Measurements from ENCODE around the gene VSTM5.

Gene VSTM5

DNA sequence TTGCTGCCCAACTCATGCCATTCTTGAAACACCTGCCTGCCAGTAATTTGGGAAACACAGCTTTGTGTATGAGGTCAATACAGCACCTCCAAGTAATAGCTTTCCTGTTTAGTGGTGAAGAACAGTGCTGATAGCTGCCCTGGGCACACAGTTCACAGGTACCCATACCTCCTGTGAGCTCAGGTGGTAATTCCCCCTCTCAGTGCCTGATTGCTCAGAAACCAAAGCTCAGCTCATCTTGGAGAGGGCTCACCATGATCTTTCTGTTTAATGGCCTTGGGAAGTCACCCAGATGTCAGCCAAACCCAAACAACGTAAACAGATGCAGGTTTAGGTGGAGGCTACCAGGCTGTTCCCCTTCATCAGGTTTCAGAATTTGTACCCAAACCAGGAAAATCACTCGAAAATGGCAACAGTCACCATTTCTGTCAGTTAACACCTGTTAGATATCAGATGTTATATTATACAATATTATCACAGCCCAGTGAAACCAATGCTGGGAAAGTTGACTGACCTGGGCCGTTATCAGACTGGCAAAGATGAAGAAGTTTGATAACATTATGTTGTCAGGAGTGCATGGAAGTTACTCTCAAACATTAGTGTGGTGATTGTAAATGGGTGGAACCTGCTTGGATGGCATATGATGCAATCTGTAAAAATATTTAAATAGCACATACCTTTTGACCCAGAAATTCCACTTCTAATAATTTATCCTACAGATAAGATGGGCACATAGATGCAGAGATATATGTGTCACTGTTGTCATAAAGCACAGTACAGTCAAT, 18.9 kb downstream of the VSTM5 start:
- no peaks in the 10 kb centered on the region for H3K9me3 Mint-ChIP-seq
- H3K27me3 Mint-ChIP-seq (ENCODE audit: low read depth) = peaks cover 7% of the 10 kb centered on the region
- H3K4me1 Mint-ChIP-seq (ENCODE audit: low read depth) = no peaks in the 10 kb centered on the region
- DNase-seq (ENCODE audit: low spot score) = no peak
- no peaks in the 10 kb centered on the region for H3K36me3 Mint-ChIP-seq (ENCODE audit: low read depth)
- H3K4me3 Mint-ChIP-seq = no peak overlapping the region
- H3K27ac Mint-ChIP-seq = no peak overlapping the region

DNA sequence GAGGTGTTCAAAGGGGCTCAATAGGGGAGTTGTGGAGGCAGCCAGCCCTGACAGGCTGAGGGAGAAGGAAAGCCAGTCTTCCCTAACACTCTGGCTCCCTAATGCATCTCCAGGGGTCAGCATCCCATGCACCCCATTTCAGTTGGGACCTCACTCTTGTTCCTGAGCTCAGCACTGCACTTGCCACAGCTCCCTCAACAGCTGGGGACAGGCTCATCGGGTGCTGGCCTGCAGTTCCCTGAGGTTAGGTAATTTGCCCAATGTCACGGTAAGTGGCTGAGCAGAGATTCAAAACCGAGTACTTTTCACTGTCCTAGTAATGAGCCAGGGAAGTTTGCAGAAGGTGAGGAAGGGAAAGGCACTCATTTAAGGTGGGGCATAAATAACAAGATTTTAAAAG, 20.8 kb downstream of the VSTM5 start:
- Mint-ChIP-seq H3K27ac (no peak overlapping the region), H3K9me3 (no peaks in the 10 kb centered on the region), H3K36me3 (ENCODE audit: low read depth) (no peaks in the 10 kb centered on the region), H3K4me1 (ENCODE audit: low read depth) (no peaks in the 10 kb centered on the region), H3K27me3 (ENCODE audit: low read depth) (peaks cover 7% of the 10 kb centered on the region), H3K4me3 (no peak overlapping the region)
- no peak for DNase-seq (ENCODE audit: low spot score)

DNA sequence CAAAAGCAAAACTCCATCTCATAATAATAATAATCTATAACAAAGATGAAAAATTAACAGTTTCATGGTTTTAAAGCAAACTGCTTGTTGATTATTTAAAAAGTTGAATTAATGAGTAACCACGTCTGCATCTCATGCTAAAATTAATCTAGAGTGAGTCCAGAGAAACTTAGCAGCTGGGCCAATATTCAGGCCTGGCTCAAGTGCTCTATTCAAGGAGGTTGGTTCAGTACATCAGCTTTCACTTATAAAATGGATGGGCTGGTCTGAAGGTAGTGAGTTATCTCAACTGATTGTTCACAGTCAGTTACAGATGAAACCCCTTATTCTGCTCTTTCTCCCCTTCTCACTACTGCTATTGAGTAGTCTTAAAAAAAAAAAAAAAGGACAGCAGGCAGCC, 23.1 kb downstream of the VSTM5 start:
- Mint-ChIP-seq H3K9me3 (no peaks in the 10 kb centered on the region), H3K27ac (no peak overlapping the region), H3K27me3 (ENCODE audit: low read depth) (peaks cover 4% of the 10 kb centered on the region), H3K36me3 (ENCODE audit: low read depth) (no peaks in the 10 kb centered on the region), H3K4me1 (ENCODE audit: low read depth) (no peaks in the 10 kb centered on the region), H3K4me3 (no peak overlapping the region)
- DNase-seq (ENCODE audit: low spot score) = no peak

DNA sequence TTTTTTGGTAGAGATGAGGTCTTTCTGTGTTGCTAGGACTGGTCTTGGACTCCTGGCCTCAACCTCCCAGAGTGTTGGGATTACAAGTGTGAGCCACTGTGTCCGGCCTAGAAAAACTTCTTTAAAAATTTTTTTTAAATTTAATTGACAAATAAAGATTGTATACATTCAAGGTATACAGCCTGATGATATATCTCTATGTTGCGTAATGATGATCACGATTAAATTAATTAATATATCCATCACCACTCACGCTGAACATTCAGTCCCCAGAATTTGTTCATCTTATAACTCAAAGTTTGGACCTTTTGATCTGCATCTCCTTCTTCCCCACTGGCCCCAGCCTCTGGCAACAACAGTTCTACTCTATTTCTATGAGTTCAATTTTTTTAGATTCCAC, 27.2 kb downstream of the VSTM5 start:
- peaks cover 4% of the 10 kb centered on the region for H3K27me3 Mint-ChIP-seq (ENCODE audit: low read depth)
- H3K27ac Mint-ChIP-seq = no peak overlapping the region
- H3K4me1 Mint-ChIP-seq (ENCODE audit: low read depth) = no peaks in the 10 kb centered on the region
- H3K4me3 Mint-ChIP-seq = no peak overlapping the region
- no peak for DNase-seq (ENCODE audit: low spot score)
- H3K36me3 Mint-ChIP-seq (ENCODE audit: low read depth) = no peaks in the 10 kb centered on the region
- no peaks in the 10 kb centered on the region for H3K9me3 Mint-ChIP-seq

DNA sequence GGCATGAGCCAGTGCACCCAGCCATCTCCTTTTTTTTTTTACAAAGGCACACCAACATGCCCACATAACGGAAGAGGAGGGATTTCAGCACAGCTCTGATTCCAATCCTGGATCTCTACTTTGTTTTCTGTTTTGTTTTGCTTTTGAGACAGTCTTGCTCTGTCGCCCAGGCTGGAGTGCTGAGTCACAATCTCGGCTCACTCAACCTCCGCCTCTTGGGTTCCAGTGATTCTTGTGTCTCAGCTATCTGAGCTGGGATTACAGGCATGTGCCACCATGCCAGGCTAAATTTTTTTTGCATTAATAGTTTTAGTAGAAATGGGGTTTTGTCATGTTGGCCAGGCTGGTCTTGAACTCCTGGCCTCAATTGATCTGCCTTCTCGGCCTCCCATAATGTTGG, 28.1 kb downstream of the VSTM5 start:
- no peak overlapping the region for H3K4me3 Mint-ChIP-seq
- no peaks in the 10 kb centered on the region for H3K4me1 Mint-ChIP-seq (ENCODE audit: low read depth)
- DNase-seq (ENCODE audit: low spot score) = no peak
- no peaks in the 10 kb centered on the region for H3K9me3 Mint-ChIP-seq
- peaks cover 2% of the 10 kb centered on the region for H3K36me3 Mint-ChIP-seq (ENCODE audit: low read depth)
- no peak overlapping the region for H3K27ac Mint-ChIP-seq
- H3K27me3 Mint-ChIP-seq (ENCODE audit: low read depth) = peaks cover under 1% of the 10 kb centered on the region

DNA sequence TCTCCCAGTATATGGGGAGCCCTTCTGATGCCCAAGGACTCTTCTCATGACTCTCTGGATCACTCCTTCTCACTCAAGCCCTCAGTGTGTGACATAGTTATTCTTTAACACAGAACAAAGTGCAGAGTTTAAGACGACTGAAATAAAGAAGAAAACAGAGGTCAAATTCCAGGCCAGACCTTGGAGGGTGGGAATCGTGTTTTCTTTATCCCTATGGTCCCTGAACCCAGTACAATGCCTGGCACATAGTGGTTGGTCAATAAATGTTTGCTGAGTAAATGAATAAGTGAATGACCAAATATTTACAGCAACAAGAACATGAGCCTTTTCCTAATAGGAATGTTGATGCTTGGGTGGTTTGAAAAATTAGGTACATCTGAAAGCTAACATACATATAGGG, 28.8 kb downstream of the VSTM5 start:
- H3K36me3 Mint-ChIP-seq (ENCODE audit: low read depth) = peaks cover 2% of the 10 kb centered on the region
- H3K27me3 Mint-ChIP-seq (ENCODE audit: low read depth) = no peaks in the 10 kb centered on the region
- H3K4me1 Mint-ChIP-seq (ENCODE audit: low read depth) = no peaks in the 10 kb centered on the region
- H3K27ac Mint-ChIP-seq = no peak overlapping the region
- no peaks in the 10 kb centered on the region for H3K9me3 Mint-ChIP-seq
- no peak overlapping the region for H3K4me3 Mint-ChIP-seq
- DNase-seq (ENCODE audit: low spot score) = no peak

DNA sequence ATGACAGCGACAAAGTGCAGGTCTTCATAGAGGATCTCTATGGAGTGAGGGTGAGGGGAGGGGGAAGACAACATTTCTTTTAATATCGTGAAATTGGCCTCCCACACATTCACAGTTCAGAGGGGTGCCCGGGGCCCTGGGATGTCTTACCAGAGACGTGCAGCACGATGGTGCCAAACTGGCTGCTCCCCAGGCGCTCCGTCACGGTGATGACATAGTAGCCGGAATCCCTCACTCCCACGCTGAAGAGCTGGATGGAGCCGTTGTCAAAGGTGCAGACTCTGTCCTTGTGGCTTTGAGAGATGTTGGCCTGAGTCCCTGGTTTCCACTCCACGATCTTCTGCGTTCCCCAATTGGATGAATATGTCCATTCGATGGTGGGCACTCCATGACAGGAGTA, 29.6 kb downstream of the VSTM5 start:
- no peaks in the 10 kb centered on the region for H3K27me3 Mint-ChIP-seq (ENCODE audit: low read depth)

DNA sequence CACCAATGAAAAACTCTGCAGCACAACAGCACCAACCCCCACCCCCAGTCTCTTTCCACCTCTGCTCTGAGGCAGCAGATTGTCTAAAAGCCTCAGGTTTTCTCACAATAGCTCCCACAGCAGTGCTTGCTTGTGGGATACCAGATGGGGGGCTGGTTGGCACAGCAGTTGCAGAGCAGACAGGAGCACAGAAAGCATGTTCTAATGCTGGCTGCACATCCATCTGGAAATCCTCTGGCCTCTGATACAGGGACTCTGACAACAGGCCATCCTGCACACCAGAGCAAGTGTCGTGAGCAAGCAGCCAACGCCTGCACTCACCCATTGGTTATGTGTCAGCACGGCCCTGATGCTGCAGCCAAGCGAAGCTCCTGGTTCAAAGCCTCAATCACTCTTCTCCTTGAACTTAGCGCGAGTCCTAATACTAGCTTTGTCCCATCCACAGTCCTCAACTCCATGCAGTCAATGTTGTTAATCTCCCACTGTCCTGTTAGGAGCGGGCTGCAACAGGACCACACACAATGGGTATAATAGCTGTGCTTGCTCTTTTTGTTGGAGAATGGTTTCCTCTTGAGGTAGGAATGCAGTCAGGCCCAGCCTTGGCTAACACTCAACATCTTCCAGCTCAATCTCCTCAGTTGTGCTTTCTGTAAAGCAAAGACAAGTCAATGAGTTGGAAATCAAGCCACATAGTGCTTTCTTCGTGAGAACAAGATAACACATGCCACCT, 30.3 kb downstream of the VSTM5 start:
- Mint-ChIP-seq H3K4me1 (ENCODE audit: low read depth) (no peaks in the 10 kb centered on the region), H3K4me3 (no peak overlapping the region), H3K27ac (no peak overlapping the region), H3K36me3 (ENCODE audit: low read depth) (peaks cover 5% of the 10 kb centered on the region), H3K9me3 (no peaks in the 10 kb centered on the region), H3K27me3 (ENCODE audit: low read depth) (no peaks in the 10 kb centered on the region)
- DNase-seq (ENCODE audit: low spot score) = no peak

More for the DNA sequence above, 29.6 kb downstream of the VSTM5 start:
- Mint-ChIP-seq H3K36me3 (ENCODE audit: low read depth) (peaks cover 2% of the 10 kb centered on the region), H3K9me3 (no peaks in the 10 kb centered on the region), H3K4me3 (no peak overlapping the region), H3K4me1 (ENCODE audit: low read depth) (no peaks in the 10 kb centered on the region), H3K27ac (no peak overlapping the region)
- no peak for DNase-seq (ENCODE audit: low spot score)

DNA sequence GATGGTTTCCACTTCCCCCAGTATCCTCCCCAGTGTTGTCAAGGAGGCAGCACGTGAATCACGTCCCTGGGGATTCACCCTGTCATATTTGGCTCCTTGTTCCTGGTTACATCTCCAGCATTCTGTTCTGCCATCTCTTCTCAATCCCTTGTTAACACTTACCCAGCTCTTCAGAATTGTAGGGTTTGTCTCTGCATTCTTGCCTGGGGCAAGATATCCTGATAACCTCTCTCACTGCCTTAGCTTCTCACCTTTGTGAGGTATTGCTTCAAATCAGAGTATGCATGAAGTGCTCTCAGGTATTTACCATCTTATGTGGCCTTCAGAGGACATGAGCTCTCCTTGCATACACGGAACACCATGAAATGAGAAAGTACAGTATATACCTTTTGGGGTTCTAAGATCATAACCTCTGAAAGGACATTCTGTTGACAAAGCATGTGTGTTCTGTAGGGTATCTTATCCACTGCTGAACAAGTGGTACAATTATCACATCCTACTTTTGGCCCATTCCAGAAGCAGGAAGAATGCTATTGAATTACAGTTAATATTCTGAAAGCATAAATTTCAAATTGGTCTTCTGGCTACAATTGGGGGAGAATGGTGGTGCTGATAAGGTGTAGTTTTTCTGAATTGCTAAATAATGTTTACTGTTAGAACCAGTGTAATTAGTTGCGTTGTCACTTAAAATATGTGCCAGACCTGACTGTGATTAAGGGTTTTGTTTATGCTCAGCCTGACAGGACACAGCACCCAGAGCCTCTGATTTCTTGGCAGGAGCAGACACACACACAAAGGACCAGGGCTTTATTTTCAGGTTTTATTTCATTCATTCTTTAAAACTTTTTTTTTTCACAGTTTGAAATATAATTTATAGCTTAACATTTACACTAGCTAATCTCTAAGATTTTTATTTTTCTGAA, 32.7 kb downstream of the VSTM5 start:
- no peaks in the 10 kb centered on the region for H3K27me3 Mint-ChIP-seq (ENCODE audit: low read depth)
- H3K36me3 Mint-ChIP-seq (ENCODE audit: low read depth) = peaks cover 26% of the 10 kb centered on the region
- no peak overlapping the region for H3K4me3 Mint-ChIP-seq
- H3K4me1 Mint-ChIP-seq (ENCODE audit: low read depth) = no peaks in the 10 kb centered on the region
- no peak overlapping the region for H3K27ac Mint-ChIP-seq
- DNase-seq (ENCODE audit: low spot score) = no peak
- H3K9me3 Mint-ChIP-seq = no peaks in the 10 kb centered on the region

DNA sequence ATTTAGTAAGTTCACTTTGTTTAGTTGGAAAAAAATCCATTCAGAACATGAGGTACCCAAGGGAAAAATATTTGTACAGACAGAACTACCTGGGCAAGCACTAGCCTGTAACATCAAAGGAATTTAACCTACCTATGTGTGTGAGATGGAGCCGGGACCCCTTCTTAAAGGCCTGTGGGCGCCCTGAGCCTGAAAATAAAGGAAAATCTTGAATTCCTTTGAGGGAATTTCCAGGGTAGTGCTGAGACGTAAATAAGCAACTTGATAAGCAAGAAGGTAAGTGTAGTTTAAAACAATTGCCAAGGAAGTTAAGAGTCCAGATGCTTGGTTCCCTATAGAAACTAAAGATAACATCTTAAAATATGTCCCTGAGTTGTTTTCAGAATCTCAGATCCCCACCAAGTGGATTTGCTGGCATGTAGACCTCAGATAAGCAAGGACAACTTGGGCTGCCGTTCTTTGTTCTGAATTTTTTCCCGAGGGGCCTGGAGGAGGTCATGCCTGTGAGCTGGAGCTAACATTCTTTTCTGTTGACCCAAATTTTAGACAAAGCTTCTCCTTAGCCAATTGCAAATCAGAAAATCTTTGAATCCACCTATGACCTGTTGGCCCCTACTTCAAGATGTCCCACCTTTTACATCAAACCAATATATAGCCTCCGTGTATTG, 35.3 kb downstream of the VSTM5 start:
- no peak overlapping the region for H3K27ac Mint-ChIP-seq
- H3K4me1 Mint-ChIP-seq (ENCODE audit: low read depth) = no peaks in the 10 kb centered on the region
- no peak overlapping the region for H3K4me3 Mint-ChIP-seq
- no peak for DNase-seq (ENCODE audit: low spot score)
- H3K9me3 Mint-ChIP-seq = no peaks in the 10 kb centered on the region
- H3K27me3 Mint-ChIP-seq (ENCODE audit: low read depth) = no peaks in the 10 kb centered on the region
- H3K36me3 Mint-ChIP-seq (ENCODE audit: low read depth) = peaks cover 43% of the 10 kb centered on the region

DNA sequence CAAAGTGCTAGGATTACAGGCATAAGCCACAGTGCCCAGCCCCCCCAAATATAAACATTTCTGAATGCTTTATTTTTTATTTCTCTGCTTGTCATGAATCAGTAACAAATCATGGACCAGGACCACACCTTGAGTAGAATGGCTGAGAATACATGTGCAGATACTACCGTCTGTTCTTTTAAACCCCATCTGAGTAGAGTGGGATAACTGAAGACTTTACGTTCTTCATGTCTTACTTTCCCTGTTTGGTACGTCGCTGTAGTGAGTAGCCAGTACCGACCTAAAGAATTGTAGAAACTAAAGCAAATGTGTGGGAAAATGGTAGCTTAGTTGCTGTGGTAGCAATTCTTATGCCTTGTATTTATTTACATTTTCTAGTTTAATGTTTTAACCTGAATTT, 36.4 kb downstream of the VSTM5 start:
- H3K36me3 Mint-ChIP-seq (ENCODE audit: low read depth) = peaks cover 49% of the 10 kb centered on the region
- DNase-seq (ENCODE audit: low spot score) = no peak
- H3K4me1 Mint-ChIP-seq (ENCODE audit: low read depth) = no peaks in the 10 kb centered on the region
- no peaks in the 10 kb centered on the region for H3K9me3 Mint-ChIP-seq
- no peaks in the 10 kb centered on the region for H3K27me3 Mint-ChIP-seq (ENCODE audit: low read depth)
- H3K4me3 Mint-ChIP-seq = no peak overlapping the region
- no peak overlapping the region for H3K27ac Mint-ChIP-seq

DNA sequence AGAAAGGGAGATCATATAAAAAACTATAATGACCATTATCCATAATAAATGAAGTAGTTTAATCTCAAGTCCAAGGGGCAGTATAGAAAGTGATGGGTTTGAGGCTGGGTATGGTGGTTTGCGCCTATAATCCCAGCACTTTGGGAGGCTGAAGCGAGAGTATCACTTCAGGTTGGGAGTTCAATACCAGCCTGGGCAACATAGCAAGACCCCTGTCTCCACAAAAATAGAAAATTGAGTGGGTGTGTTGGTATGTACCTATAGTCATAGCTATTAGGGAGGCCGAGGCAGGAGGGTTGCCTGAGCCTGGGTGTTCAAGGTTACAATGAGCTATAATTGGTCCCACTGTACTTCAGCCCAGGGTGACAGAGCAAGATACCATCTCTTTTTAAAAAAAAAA, 42.4 kb downstream of the VSTM5 start:
- no peaks in the 10 kb centered on the region for H3K4me1 Mint-ChIP-seq (ENCODE audit: low read depth)
- no peak overlapping the region for H3K27ac Mint-ChIP-seq
- H3K27me3 Mint-ChIP-seq (ENCODE audit: low read depth) = no peaks in the 10 kb centered on the region
- H3K9me3 Mint-ChIP-seq = no peaks in the 10 kb centered on the region
- DNase-seq (ENCODE audit: low spot score) = no peak
- no peak overlapping the region for H3K4me3 Mint-ChIP-seq
- peaks cover 61% of the 10 kb centered on the region for H3K36me3 Mint-ChIP-seq (ENCODE audit: low read depth)

DNA sequence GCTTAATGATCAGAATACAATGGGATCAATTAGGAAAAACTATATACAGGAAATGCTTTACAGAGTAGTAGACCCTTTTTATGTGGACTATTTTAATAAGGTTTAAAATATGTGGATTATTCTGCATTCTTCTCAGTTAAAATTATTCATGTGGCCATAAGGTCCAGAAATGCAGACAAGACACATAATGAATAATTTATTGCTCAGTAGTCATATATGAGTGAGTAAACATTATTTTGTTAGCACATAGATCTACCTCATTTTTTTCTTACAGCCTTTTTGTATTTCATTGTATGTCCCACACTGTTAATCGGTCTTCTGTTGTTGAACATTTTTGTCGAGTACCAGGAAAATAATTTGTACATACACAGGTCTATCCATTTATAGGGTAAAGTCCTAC, 45.5 kb downstream of the VSTM5 start:
- H3K9me3 Mint-ChIP-seq = no peaks in the 10 kb centered on the region
- H3K36me3 Mint-ChIP-seq (ENCODE audit: low read depth) = peaks cover 55% of the 10 kb centered on the region
- no peaks in the 10 kb centered on the region for H3K4me1 Mint-ChIP-seq (ENCODE audit: low read depth)
- no peak overlapping the region for H3K4me3 Mint-ChIP-seq
- no peak overlapping the region for H3K27ac Mint-ChIP-seq
- DNase-seq (ENCODE audit: low spot score) = no peak
- H3K27me3 Mint-ChIP-seq (ENCODE audit: low read depth) = no peaks in the 10 kb centered on the region
